Fibroblast of lung (primary cell): ENCODE data around the gene EREG. TPM values are rescaled to one million over a fixed set of nuclear protein-coding genes. Genes with fewer than 3 reads are reported as not detected.

ENCODE experiments used
- DNase-seq, 2 donors: peaks; one replicate each; pipeline versions ENCODE4 v3.0.0 to v3.0.0-alpha.2; 2010; ENCODE audit warnings: low read depth in 2 of 2
- H2AFZ ChIP-seq: 2 replicates; pipeline ENCODE4 v1.5.1; 2012; ENCODE audit warnings: low read length, control low read depth, inconsistent platforms
- H3K27ac ChIP-seq: 2 replicates; pipeline ENCODE4 v1.5.1; 2011; ENCODE audit warnings: low read length, control low read depth; ENCODE audit not compliant: insufficient read depth
- H3K27me3 ChIP-seq: 2 replicates; pipeline ENCODE4 v1.5.1; 2011; ENCODE audit warnings: mild to moderate bottlenecking, low read length; ENCODE audit not compliant: control insufficient read depth, insufficient read depth
- H3K36me3 ChIP-seq: 2 replicates; pipeline ENCODE4 v1.5.1; 2011; ENCODE audit warnings: low read length; ENCODE audit not compliant: control insufficient read depth, insufficient read depth
- H3K4me1 ChIP-seq: 2 replicates; pipeline ENCODE4 v1.5.1; 2011; ENCODE audit warnings: low read length; ENCODE audit not compliant: control insufficient read depth, insufficient read depth; ENCODE audit errors: extremely low read depth
- H3K4me2 ChIP-seq: 2 replicates; pipeline ENCODE4 v1.5.1; 2011; ENCODE audit warnings: low read length, control low read depth; ENCODE audit not compliant: insufficient read depth; ENCODE audit errors: extremely low read depth
- H3K4me3 ChIP-seq, 4 experiments: fragments of 200-600 bp in 1 of 4; sonication (generic) in 1 of 4; replicated peaks in 1 of 4; 2 replicates each; pipeline ENCODE4 v1.5.1; 2011 to 2016; ENCODE audit warnings: low read length in 4 of 4, low read depth in 3 of 4, mild to moderate bottlenecking in 3 of 4, control low read depth in 2 of 4, inconsistent platforms in 1 of 4, mixed read lengths in 1 of 4; ENCODE audit not compliant: insufficient read depth in 1 of 4; ENCODE audit errors: control extremely low read depth in 1 of 4
- H3K79me2 ChIP-seq: 2 replicates; pipeline ENCODE4 v1.5.1; 2012; ENCODE audit warnings: mild to moderate bottlenecking, low read length, inconsistent platforms; ENCODE audit not compliant: control insufficient read depth, insufficient read depth
- H3K9ac ChIP-seq: 2 replicates; pipeline ENCODE4 v1.5.1; 2011; ENCODE audit warnings: mild to moderate bottlenecking, low read length, control low read depth; ENCODE audit not compliant: insufficient read depth
- H3K9me3 ChIP-seq: 2 replicates; pipeline ENCODE4 v1.5.1; 2012; ENCODE audit warnings: low read depth, low read length; ENCODE audit not compliant: control insufficient read depth, insufficient read depth
- H4K20me1 ChIP-seq: 2 replicates; pipeline ENCODE4 v1.5.1; 2011; ENCODE audit warnings: low read length; ENCODE audit not compliant: control insufficient read depth, insufficient read depth; ENCODE audit errors: extremely low read depth
- CTCF ChIP-seq, 2 donors: IDR thresholded peaks in 1 of 2; conservative IDR thresholded peaks in 1 of 2; 1 replicate in 1 of 2; 2 replicates in 1 of 2; pipeline ENCODE4 v1.5.1; 2011 to 2012; ENCODE audit warnings: low read length in 2 of 2, control low read depth in 1 of 2, inconsistent platforms in 1 of 2, low read depth in 1 of 2, mild to moderate bottlenecking in 1 of 2
- EZH2 ChIP-seq: IDR thresholded peaks from 2 replicates; pipeline ENCODE4 v1.5.1; 2012; ENCODE audit warnings: low read length, control low read depth, mild to moderate bottlenecking; ENCODE audit errors: missing control alignments
- polyA plus RNA-seq, 2 donors: library from polyadenylated mRNA; depleted of rRNA in 1 of 2; stranded (reverse) in 1 of 2; unstranded in 1 of 2; fragments of >200 nt; gene quantifications; 2 replicates each; pipeline ENCODE4 v1.2.1, GENCODE V29; 2011 to 2012; ENCODE audit warnings: missing spikeins in 1 of 2
- total RNA-seq: library from RNA; depleted of rRNA; stranded (reverse); fragments of >200 nt; gene quantifications from 2 replicates; pipeline ENCODE4 v1.2.1, GENCODE V29; 2014

Gene EREG
- total and polyA plus RNA-seq, 2 donors (not counting 1 experiment from before 2014, with no cell fraction given): 0.41 to 9.9 TPM

GRCh38 chr4:74328501-74328900 lies 36.4 kb upstream of the EREG start:
- Histone ChIP-seq H4K20me1 (no peaks in the 10 kb centered on the region), H2AFZ (no peak overlapping the region), H3K4me2 (no peak overlapping the region), H3K27ac (no peak overlapping the region), H3K79me2 (no peaks in the 10 kb centered on the region), H3K36me3 (no peaks in the 10 kb centered on the region), H3K4me1 (no peaks in the 10 kb centered on the region), H3K4me3 (no peak overlapping the region), H3K9me3 (no peaks in the 10 kb centered on the region), H3K9ac (no peak overlapping the region), H3K27me3 (no peaks in the 10 kb centered on the region)
- no peak for DNase-seq
- TF ChIP-seq EZH2: no peak
- no peak for TF ChIP-seq CTCF (conservative IDR thresholded peaks at IDR 0.05 in 1 of 2, IDR thresholded peaks at IDR 0.05 in 1 of 2; ENCODE audit: low read depth in 1 of 2, low read length in 2 of 2)

GRCh38 chr4:74329307-74329706 lies 35.6 kb upstream of the EREG start:
- TF ChIP-seq EZH2 (no peak), CTCF (conservative IDR thresholded peaks at IDR 0.05 in 1 of 2, IDR thresholded peaks at IDR 0.05 in 1 of 2; ENCODE audit: low read depth in 1 of 2, low read length in 2 of 2) (no peak)

GRCh38 chr4:74330295-74330750 lies 34.6 kb upstream of the EREG start:
- Histone ChIP-seq H2AFZ (no peak overlapping the region), H3K9me3 (no peaks in the 10 kb centered on the region), H3K4me1 (no peaks in the 10 kb centered on the region), H3K36me3 (no peaks in the 10 kb centered on the region), H3K4me3 (no peak overlapping the region), H3K79me2 (no peaks in the 10 kb centered on the region), H3K27ac (no peak overlapping the region), H3K4me2 (no peak overlapping the region), H4K20me1 (no peaks in the 10 kb centered on the region), H3K27me3 (no peaks in the 10 kb centered on the region), H3K9ac (no peak overlapping the region)
- DNase-seq: peak; percentile 5 to 44
- TF ChIP-seq EZH2: no peak
- TF ChIP-seq CTCF (conservative IDR thresholded peaks at IDR 0.05 in 1 of 2, IDR thresholded peaks at IDR 0.05 in 1 of 2; ENCODE audit: low read depth in 1 of 2, low read length in 2 of 2): no peak

More at GRCh38 chr4:74329307-74329706, 35.6 kb upstream of the EREG start:
- H3K27ac ChIP-seq: no peak overlapping the region
- no peak overlapping the region for H3K4me2 ChIP-seq
- no peaks in the 10 kb centered on the region for H3K27me3 ChIP-seq
- no peaks in the 10 kb centered on the region for H3K36me3 ChIP-seq
- no peaks in the 10 kb centered on the region for H3K79me2 ChIP-seq
- no peak overlapping the region for H3K4me3 ChIP-seq
- H4K20me1 ChIP-seq: no peaks in the 10 kb centered on the region
- no peak for DNase-seq
- no peaks in the 10 kb centered on the region for H3K9me3 ChIP-seq
- no peak overlapping the region for H3K9ac ChIP-seq
- H2AFZ ChIP-seq: no peak overlapping the region
- no peaks in the 10 kb centered on the region for H3K4me1 ChIP-seq
